Hypothalamus (tissue), 51 donors: ENCODE results near the gene LRRC61.
"Not testable (repeated sequence)": the region's sequence is repeated elsewhere in the genome, so short reads cannot be mapped to it uniquely, and the experiment has no call there.

Source experiments
- DNase-seq, 51 donors: peaks; one replicate each; lab custom pipeline; 2025; lab: John Stamatoyannopoulos, UW

Gene LRRC61

GRCh38 chr7:150322833-150323681, at the start of gene LRRC61, which contains the start of gene ACTR3C:
LRRC61 (plus strand) TSS chr7:150323355; CDS start chr7:150336862, 13,507 bp downstream.
ACTR3C (minus strand) TSS chr7:150323545; CDS start chr7:150295296, 28,249 bp downstream.
- DNase-seq, result peak in 14 of 51 donors; percentile 21 to 71 (median 40)

- DNase-seq, result peak in 5 of 51 donors; percentile 5 to 38 (median 15)
Measured at GRCh38 chr7:150276132-150276695, 46.9 kb upstream of the LRRC61 start.

DNA sequence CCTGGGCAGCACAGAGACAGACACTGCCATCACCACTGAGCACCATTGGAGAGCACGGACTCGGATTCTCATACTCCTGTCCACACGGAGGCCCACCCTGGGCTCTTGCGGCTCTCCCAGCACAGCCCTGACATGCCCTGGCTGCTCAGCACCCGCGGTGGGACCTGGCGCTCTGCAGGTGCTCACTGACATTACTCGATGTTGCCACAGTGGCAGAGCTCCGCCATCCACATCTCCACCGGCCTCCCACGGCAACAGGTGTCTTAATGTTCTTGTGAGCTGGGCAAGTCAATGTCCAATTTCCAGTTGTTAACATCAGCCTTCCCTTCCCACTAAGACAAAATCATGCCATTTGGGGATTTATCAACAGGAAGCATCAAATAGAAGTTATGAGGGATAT, 44.8 kb upstream of the LRRC61 start:
- DNase-seq, result not testable (repeated sequence)

DNA sequence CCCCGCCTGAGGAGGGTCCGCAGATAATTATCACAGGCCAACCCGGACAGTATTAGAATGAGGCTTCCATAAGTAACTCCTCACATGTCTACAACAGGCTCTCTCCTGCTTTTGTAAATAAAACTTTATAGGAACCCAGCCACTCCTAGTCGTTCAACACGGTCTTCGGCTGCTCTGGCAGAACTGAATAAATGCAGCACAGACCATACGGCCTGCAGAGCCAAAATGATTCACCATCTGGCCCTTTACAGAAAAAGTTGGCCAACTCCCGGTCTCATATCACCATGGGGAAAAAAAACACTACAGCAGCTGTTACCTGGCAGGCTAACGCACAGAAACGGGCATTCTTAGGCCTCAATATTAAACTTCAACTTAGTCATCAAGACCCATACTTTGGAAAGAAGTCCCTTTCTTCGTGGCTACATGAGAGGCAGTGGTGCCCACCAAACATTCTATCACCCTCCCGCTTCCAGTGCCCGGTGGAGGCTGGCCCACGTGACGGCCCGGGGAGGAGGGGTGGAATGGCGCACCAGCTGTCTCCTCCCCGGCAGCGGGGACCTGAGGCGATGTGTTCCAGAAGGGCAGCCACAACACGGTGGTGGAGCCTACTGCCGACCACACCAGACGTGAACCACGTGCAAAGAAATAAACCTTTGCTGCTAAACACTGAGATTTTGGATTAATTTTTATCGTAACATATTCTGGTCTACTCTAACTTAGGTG, 41.3 kb upstream of the LRRC61 start:
- DNase-seq, result not testable (repeated sequence)

DNA sequence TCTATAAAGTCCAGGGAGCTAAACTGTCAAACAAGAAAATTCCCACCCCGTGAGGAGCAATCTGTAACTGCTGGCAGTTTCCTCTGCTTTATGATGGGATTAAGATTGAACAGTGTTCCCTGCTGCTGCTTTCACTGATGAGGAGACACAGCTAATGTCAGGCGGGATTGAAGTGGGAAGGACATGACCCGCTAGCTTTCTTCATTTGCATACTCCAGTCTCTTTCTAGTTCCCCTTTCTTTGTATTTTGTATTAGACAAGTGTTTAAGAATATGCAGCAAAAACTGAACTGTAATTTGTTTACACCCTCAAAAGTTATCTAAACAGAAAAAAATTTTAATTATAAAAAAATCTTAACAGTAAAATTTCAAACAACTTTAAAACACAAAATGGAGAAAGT, 40.0 kb upstream of the LRRC61 start:
- not testable (repeated sequence) for DNase-seq

DNA sequence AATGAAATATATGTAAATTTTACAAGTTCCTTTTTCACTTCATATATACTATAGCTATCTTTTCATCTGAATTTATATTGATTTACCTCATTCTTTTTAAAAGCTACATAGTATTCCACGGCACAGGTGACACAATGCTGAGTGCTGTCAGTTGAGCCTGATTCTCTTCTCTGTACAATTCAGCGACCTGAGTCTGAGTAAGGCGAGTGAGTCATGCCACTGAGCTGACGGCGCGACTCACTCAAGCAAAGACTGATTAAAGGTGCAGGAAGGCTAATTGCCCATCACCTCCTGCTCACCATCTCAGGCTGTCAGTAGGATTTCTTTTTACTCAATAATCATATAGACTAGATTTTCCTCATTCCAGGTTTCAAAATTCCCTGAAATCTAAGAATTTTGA, 39.5 kb upstream of the LRRC61 start:
- not testable (repeated sequence) for DNase-seq

DNA sequence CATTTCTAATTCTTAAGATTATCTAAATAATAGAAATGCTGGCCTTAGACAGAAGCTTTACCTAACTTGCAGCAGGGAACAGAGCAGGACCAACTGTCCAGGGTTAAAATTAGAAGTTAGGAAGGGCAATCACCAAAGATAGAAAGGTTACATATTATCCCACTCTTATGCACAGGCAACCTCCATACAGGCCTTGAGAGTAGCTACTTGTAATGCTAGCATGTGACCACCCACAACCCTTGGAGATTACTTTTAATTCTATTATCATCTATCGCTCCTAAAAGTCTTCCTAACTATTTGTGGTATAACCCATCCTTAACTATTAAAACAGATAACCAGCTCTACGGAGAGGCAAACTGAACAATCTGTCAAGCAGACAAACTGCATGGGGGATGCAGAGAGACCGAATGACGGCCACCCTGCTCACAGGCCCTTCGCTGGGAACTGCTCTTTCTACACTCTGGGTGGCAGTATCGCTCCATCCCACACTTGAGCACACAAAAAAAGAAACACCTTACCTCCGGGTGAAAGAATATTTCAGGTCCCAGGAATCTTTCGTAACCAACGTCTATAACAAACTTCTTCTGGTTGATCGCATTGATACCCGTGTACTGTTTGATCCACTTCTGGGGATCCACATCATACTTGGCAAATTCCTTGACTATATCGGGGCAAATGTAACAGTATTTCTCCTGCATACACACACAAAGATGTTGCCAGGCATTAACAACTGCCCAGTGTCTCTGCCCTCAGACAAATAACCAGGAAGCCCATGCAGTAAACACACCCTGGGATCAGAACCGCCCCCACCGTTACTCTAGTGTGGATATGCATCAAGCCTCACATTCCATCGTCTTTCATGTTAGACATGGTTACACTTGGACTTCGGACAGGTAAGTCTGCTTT, 37.1 kb upstream of the LRRC61 start:
- peak in 8 of 51 donors; percentile 2 to 31 (median 10) for DNase-seq

DNA sequence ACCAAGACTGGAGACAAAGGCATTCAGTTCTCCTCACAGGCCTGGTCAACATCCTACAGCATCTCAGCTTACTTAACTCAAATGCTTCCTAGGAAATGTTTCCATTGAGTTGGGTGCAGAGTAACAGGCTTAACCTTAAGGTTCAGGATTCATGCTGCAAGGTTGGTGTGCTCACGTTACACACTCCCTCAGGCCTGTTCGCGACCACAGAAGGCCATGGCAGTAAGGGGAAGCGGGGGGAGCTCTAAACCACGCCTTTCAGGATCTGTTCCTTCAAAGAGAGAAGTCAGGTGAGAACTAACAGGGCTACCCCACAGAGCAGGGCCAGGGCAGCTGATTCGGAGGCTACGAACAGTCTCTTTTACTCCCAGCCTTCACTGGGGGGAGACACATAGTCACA, 35.3 kb upstream of the LRRC61 start:
- DNase-seq, result not testable (repeated sequence)

DNA sequence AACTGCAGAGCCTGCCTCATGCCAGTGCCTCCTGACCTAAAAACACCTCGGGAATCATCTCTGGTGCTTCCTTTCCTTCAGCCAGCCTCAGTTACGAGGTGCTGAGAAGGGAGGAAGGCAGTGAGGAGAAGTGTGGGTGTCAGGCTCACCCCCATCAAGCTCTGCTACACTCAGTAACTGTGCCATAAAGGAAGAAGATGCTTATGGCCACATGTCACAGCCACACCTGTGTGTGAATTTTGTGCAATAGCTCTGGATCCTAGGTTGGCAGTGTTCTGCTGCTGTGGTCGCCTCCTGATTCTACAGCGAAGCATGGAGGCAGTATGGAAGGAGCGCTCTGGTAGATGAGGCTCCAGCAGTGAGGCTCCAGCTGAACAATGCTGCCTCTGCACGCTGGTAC, 34.3 kb upstream of the LRRC61 start:
- not testable (repeated sequence) for DNase-seq

GRCh38 chr7:150290317-150290716, 32.8 kb upstream of the LRRC61 start:
- DNase-seq, result not testable (repeated sequence)

GRCh38 chr7:150295027-150295426, 28.1 kb upstream of the LRRC61 start:
- not testable (repeated sequence) for DNase-seq

DNA sequence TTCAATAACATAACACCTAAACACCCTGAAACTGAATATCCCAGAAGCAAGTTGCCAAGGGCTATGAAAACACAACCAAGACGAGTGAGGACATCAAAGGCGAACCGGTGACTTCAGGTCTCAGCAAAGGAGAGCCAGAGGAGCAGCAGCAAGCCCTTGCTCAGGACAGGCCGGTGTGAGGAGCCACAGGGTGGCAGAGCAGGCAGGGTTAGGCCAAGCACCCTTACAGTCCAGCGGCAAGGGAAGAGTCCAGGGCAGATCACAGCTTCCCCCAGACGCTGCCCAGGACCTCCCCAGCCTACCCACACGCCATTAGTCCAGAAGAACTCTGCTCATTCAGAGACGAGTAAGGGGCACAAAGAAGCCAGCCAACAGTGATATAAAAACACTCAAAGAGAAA, 27.5 kb upstream of the LRRC61 start:
- not testable (repeated sequence) for DNase-seq

DNA sequence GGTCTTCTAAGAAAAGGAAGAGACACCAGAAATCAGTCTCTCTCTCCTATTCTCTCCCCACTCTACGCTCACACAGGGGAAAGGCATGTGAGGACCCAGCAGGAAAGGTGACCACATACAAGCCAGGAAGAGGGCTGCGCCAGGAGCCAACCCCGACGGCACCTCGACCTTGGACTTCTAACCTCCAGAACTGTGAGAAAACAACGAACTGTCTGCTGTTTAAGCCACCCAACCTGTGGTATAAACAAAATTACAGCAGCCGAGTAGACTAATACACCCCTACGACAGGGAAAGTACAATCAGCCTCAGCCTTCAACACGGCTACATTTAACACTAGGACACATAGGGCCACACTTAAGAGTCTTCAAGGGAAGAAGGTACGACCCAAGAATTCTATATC, 26.4 kb upstream of the LRRC61 start:
- not testable (repeated sequence) for DNase-seq

GRCh38 chr7:150297978-150298377, 25.2 kb upstream of the LRRC61 start:
- DNase-seq, result not testable (repeated sequence)

DNA sequence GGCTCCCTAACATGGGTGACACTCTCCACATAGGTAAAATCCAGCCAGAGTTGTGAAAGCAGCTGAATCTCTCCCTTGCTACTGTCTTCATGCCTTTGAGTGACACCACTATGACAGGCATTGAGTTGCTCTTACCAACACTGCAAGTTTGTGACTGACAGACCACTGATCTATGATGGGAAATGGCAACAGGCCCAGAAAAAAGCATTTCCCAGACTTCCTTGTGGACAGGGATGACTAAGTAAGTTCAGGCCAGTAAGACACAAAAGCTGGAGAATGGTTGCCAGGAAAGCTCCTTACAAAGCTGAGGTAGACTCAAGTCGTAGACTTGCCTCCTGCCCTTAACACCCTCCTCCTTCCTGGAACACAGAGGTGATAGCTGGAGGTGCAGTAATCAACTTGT, 20.2 kb upstream of the LRRC61 start:
- not testable (repeated sequence) for DNase-seq

DNA sequence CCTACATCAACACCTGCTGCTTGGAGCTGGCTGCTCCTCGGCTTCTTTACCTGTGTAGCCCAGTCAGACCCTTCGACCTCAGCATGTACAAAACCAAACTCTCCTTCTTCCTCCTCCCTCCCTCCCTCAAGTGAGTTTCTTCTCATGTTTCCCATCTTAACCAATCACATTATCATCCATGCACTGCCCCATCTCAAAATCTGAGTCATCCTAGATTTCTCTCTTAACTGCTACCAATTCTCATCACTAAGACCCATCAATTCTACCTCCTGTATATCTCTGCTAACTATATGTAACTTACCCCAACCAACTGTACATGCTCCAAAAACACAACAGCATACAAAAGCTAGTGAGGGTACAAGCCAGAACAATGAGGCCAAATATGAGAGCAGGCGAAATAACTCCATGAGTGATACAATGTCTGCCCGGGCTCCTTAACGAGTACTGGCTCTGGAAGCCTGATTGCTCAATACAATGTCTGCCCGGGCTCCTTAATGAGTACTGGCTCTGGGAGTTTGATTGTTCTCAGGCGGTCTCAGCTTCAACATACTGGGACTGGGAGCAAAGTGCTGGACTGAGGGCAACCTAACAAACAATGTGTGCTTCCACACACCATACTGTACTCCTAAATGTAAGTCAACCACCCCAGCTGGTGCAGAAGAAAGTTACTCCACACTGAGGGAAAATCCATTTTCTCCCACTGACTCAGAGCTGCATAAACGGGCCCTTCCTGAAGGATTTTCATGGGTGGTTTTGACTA, 18.5 kb upstream of the LRRC61 start:
- not testable (repeated sequence) for DNase-seq

DNA sequence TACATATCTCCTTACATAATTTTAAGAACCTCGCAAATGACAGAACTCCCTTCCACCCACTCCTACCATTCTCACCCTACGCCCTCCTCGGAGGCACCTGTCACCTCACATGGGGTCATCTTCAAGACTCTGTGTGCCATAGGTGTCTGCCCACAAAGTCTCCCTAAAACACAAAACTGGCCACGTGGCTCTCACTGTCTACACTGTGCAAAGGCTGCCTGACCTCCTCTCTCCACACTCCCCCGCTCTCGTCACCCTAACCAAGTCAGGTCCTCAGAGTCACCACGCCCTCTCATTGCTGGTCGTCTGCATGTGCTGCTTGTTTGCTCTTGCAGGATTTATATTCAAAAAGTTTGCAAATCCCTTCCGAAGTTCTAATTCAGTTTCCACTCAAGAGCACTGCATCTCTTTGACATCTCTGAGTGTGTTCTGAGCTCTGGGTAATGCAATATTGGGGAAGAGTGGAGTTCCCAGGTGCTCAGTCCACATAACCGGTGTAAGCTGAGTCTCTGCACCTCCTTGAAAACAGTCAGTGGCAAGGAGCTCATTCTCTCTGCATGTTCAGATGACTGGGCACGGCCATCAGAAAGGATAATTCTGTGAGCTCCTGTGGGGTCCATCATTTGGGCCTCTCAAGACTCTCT, 17.8 kb upstream of the LRRC61 start:
- not testable (repeated sequence) for DNase-seq

DNA sequence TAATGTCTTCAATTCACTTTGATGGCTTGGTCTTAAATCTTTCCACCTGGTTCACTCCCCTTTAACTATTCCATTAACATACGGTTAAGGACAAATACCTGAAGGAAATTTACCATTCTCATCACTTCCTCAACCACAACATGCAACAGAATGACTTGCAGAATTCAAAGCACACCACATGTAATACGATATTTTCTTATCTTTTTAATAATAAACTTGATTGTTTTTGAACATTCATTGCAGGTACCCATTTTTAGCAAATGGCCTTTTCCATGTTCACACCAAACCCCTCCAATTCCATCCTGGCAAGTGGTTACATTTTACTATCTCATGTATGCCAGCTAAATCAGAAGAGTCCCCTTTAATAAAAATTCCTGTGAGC, 17.3 kb upstream of the LRRC61 start:
- not testable (repeated sequence) for DNase-seq

DNA sequence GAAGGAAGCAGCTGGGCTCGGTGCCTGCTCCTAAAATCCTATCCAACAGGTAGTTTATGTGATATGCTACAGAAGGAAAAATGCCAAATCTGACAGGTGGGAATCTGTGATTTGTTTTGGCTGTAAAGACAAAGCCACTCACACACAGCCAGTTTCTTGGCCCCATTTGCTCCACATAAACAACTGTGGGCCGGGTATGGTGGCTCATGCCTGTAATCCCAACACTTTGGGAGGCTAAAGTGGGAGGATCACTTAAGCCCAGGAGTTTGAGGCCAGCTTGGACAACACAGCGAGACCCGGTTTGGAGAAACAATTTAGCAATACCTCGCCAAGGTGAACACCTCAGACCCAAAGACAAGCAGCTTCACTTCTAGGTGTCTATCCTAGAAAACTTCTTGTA, 16.8 kb upstream of the LRRC61 start:
- not testable (repeated sequence) for DNase-seq
